Measurements from ENCODE around the gene PMCH.

GRCh38 chr12:102195826-102196225 lies 1.8 kb downstream of the PMCH start:
- TF ChIP-seq CTCF (IDR thresholded peaks at IDR 0.05) (no peak), POLR2AphosphoS5 (IDR thresholded peaks at IDR 0.05; ENCODE audit: insufficient read depth in 1 of 2, low read depth in 1 of 2) (no peak), POLR2A (IDR thresholded peaks at IDR 0.05) (no peak)
